IMR-90 (cell line): Measurements from ENCODE around the gene MEIS1. TPM values are rescaled to one million over a fixed set of nuclear protein-coding genes. Genes with fewer than 3 reads are reported as not detected.
A peak's percentile ranks its signal among the peaks of the same experiment; 100 is the strongest.

ENCODE experiments used
- ATAC-seq: fragments of 200-7000 bp; cut with Tn5 transposase; 2 replicates; pipeline ENCODE4 v1.9.1; 2020; ENCODE audit warnings: low read depth, mild to moderate bottlenecking, moderate library complexity
- BruUV-seq: library from RNA; stranded (reverse); fragments of 400-500 nt; replicated peaks from 2 replicates; lab custom pipeline; 2021; lab: Mats Ljungman, UMichigan
- CTCF ChIA-PET: fragments of 300-600 bp; formaldehyde crosslinking; extraction: SDS; loops from one replicate; lab custom pipeline; 2021; ENCODE audit warnings: antibody characterized with exemption; lab: Yijun Ruan, JAX
- POLR2A ChIA-PET: fragments of 300-600 bp; sonication (Branson Sonifier 250); formaldehyde crosslinking; loops from one replicate; lab custom pipeline; 2022; ENCODE audit warnings: antibody characterized with exemption; ENCODE audit not compliant: unreplicated experiment; lab: Charles Lee
- DNase-seq: peaks from one replicate; pipeline ENCODE4 v3.0.0; 2013
- H2AFZ ChIP-seq: replicated peaks from 2 replicates; pipeline ENCODE3; 2013; ENCODE audit warnings: low read length, mild to moderate bottlenecking; ENCODE audit not compliant: poor library complexity
- H2AK5ac ChIP-seq: 2 replicates; pipeline ENCODE4 v1.6.1; 2013; ENCODE audit warnings: low read depth, low read length, inconsistent platforms
- H2AK9ac ChIP-seq: replicated peaks from 2 replicates; pipeline ENCODE3; 2013; ENCODE audit warnings: mild to moderate bottlenecking, low read depth, low read length, moderate library complexity; ENCODE audit not compliant: poor library complexity
- H2BK120ac ChIP-seq: 2 replicates; pipeline ENCODE4 v1.6.1; 2013; ENCODE audit warnings: low read depth, low read length, inconsistent platforms
- H2BK15ac ChIP-seq: 3 replicates; pipeline ENCODE4 v1.6.1; 2013; ENCODE audit warnings: low read depth, low read length, inconsistent platforms
- H2BK20ac ChIP-seq: 2 replicates; pipeline ENCODE4 v1.6.1; 2013; ENCODE audit warnings: low read depth, mild to moderate bottlenecking, inconsistent platforms, low read length, moderate library complexity
- H2BK5ac ChIP-seq: 2 replicates; pipeline ENCODE4 v1.6.1; 2013; ENCODE audit warnings: mild to moderate bottlenecking, low read depth, low read length, inconsistent platforms; ENCODE audit not compliant: poor library complexity, severe bottlenecking
- H3K14ac ChIP-seq: replicated peaks from 2 replicates; pipeline ENCODE4 v1.6.1; 2013; ENCODE audit warnings: low read depth, low read length, inconsistent platforms
- H3K18ac ChIP-seq: 2 replicates; pipeline ENCODE4 v1.6.1; 2013; ENCODE audit warnings: low read depth, low read length, control low read depth
- H3K23ac ChIP-seq: 2 replicates; pipeline ENCODE4 v1.6.1; 2013; ENCODE audit warnings: low read depth, low read length, inconsistent platforms
- H3K27ac ChIP-seq: 2 replicates; pipeline ENCODE4 v1.5.1; 2013; ENCODE audit warnings: mild to moderate bottlenecking, control low read depth, low read length; ENCODE audit not compliant: insufficient read depth
- H3K27me3 ChIP-seq: 2 replicates; pipeline ENCODE4 v1.6.1; 2013; ENCODE audit warnings: low read length; ENCODE audit not compliant: control insufficient read depth, insufficient read depth
- H3K36me3 ChIP-seq: 2 replicates; pipeline ENCODE4 v1.6.1; 2013; ENCODE audit warnings: low read length, mixed read lengths; ENCODE audit not compliant: control insufficient read depth, insufficient read depth
- H3K4ac ChIP-seq: 2 replicates; pipeline ENCODE4 v1.6.1; 2013; ENCODE audit warnings: low read depth, low read length, inconsistent platforms
- H3K4me1 ChIP-seq: 2 replicates; pipeline ENCODE4 v1.6.1; 2013; ENCODE audit warnings: low read length, mixed read lengths; ENCODE audit not compliant: control insufficient read depth, insufficient read depth
- H3K4me2 ChIP-seq: 2 replicates; pipeline ENCODE4 v1.6.1; 2013; ENCODE audit warnings: low read depth, mild to moderate bottlenecking, control low read depth, low read length, moderate library complexity
- H3K4me3 ChIP-seq: 2 replicates; pipeline ENCODE4 v1.5.1; 2013; ENCODE audit warnings: low read depth, mild to moderate bottlenecking, control low read depth, low read length, moderate library complexity; ENCODE audit not compliant: insufficient read depth
- H3K56ac ChIP-seq: 2 replicates; pipeline ENCODE4 v1.6.1; 2013; ENCODE audit warnings: low read length, inconsistent platforms; ENCODE audit not compliant: insufficient read depth; ENCODE audit errors: extremely low read depth
- H3K79me1 ChIP-seq, 2 experiments: 2 replicates each; pipeline ENCODE4 v1.6.1; 2013; ENCODE audit warnings: low read length in 2 of 2, inconsistent platforms in 1 of 2, low read depth in 1 of 2
- H3K9ac ChIP-seq: 2 replicates; pipeline ENCODE4 v1.6.1; 2013; ENCODE audit warnings: low read depth, low read length, control low read depth
- H3K9me1 ChIP-seq: 2 replicates; pipeline ENCODE4 v1.6.1; 2013; ENCODE audit warnings: low read length, inconsistent platforms; ENCODE audit not compliant: insufficient read depth
- H3K9me3 ChIP-seq: 2 replicates; pipeline ENCODE4 v1.6.1; 2013; ENCODE audit warnings: low read length; ENCODE audit not compliant: control insufficient read depth, insufficient read depth
- H4K20me1 ChIP-seq: 2 replicates; pipeline ENCODE4 v1.6.1; 2013; ENCODE audit warnings: low read length, inconsistent platforms; ENCODE audit not compliant: insufficient read depth
- H4K5ac ChIP-seq: 2 replicates; pipeline ENCODE4 v1.6.1; 2013; ENCODE audit warnings: mild to moderate bottlenecking, low read depth, low read length, control low read depth
- H4K8ac ChIP-seq, 2 experiments: 2 replicates each; pipeline ENCODE4 v1.6.1; 2013; ENCODE audit warnings: low read depth in 2 of 2, low read length in 2 of 2, control low read depth in 1 of 2, inconsistent platforms in 1 of 2
- H4K91ac ChIP-seq: 2 replicates; pipeline ENCODE4 v1.6.1; 2013; ENCODE audit warnings: low read depth, low read length, inconsistent platforms; ENCODE audit not compliant: insufficient read depth
- CTCF ChIP-seq: conservative IDR thresholded peaks from 2 replicates; pipeline ENCODE4 v1.5.1; 2012; ENCODE audit warnings: mild to moderate bottlenecking, low read depth, low read length, improper control_type of control experiment
- ELK1 ChIP-seq: fragments of 150-350 bp; IDR thresholded peaks from 2 replicates; pipeline ENCODE4 v1.6.1; 2016; ENCODE audit warnings: low read depth, mild to moderate bottlenecking, low read length, moderate library complexity, borderline replicate concordance
- FOS ChIP-seq: fragments of 150-350 bp; IDR thresholded peaks from 2 replicates; pipeline ENCODE4 v1.6.1; 2016; ENCODE audit warnings: low read depth, low read length
- MAFK ChIP-seq: IDR thresholded peaks from 2 replicates; pipeline ENCODE4 v1.6.1; 2012; ENCODE audit warnings: low read depth, low read length, improper control_type of control experiment
- MXI1 ChIP-seq: IDR thresholded peaks from 2 replicates; pipeline ENCODE4 v1.6.1; 2012; ENCODE audit warnings: low read depth, mild to moderate bottlenecking, low read length, moderate library complexity, borderline replicate concordance
- NFE2L2 ChIP-seq: fragments of 150-350 bp; IDR thresholded peaks from 2 replicates; pipeline ENCODE4 v1.6.1; 2016; ENCODE audit warnings: low read depth, mild to moderate bottlenecking, low read length
- RCOR1 ChIP-seq: IDR thresholded peaks from 2 replicates; pipeline ENCODE4 v1.6.1; 2012; ENCODE audit warnings: mild to moderate bottlenecking, low read length, improper control_type of control experiment; ENCODE audit not compliant: insufficient replicate concordance
- SMC3 ChIP-seq: fragments of 150-350 bp; IDR thresholded peaks from 2 replicates; pipeline ENCODE4 v1.6.1; 2016; ENCODE audit warnings: low read depth, mild to moderate bottlenecking, antibody characterized with exemption, low read length, moderate library complexity
- WGBS, 2 experiments: methylation state at CpG; one replicate each; pipeline versions ENCODE4 v1.1.5 to v1.1.7; 2013; ENCODE audit warnings: missing lambda C conversion rate in 2 of 2; ENCODE audit not compliant: insufficient read length in 1 of 2; ENCODE audit errors: extremely low coverage in 2 of 2; 5-methylcytosine and 5-hydroxymethylcytosine counted together
- dilution Hi-C: fragments of 300-500 bp; cut with HindIII; formaldehyde crosslinking; loops from one replicate; pipeline ENCODE4 v1.14.3; 2018; ENCODE audit warnings: low sequenced_read_pairs; ENCODE audit not compliant: unreplicated experiment
- in situ Hi-C: fragments of 300-500 bp; cut with MboI; formaldehyde crosslinking; loops from 3 replicates; pipeline ENCODE4 v1.14.3; 2019; ENCODE audit warnings: low sequenced_read_pairs, inconsistent platforms, mixed read lengths
- intact Hi-C: fragments of 100-400 bp; cut with micrococcal nuclease; formaldehyde crosslinking; loops from 2 replicates; pipeline ENCODE4 v1.10.0; 2022
- polyA plus RNA-seq, 3 experiments: library from polyadenylated mRNA; depleted of rRNA; stranded (reverse); fragments of >200 nt; gene quantifications; 2 replicates each; pipeline ENCODE4 v1.2.3, GENCODE V29; 2012; ENCODE audit warnings: low replicate concordance in 1 of 3
- total RNA-seq: library from RNA; depleted of rRNA; stranded (reverse); fragments of >200 nt; gene quantifications from 2 replicates; pipeline ENCODE4 v1.2.3, GENCODE V29; 2012

Gene MEIS1
- total and polyA plus RNA-seq, 2 of the 4 experiments (the other 2 are of a cell fraction): 54.4 to 157 TPM

GRCh38 chr2:66464930-66465637, 30.2 kb downstream of the MEIS1 start:
- no CpG with 5 or more reads among the region's 4 CpGs for WGBS, 2 experiments
- Histone ChIP-seq H3K56ac (no peak overlapping the region), H3K27me3 (no peaks in the 10 kb centered on the region), H3K9me3 (no peaks in the 10 kb centered on the region), H3K14ac (no peak overlapping the region), H4K91ac (no peak overlapping the region), H3K4ac (no peak overlapping the region), H2AK5ac (no peak overlapping the region), H3K9ac (no peak overlapping the region), H4K5ac (no peak overlapping the region), H2BK120ac (no peak overlapping the region), H3K79me1 (peaks cover 3 to 76% of the 10 kb centered on the region in 2 experiments), H2AFZ (no peak overlapping the region), H2BK5ac (peak overlapping the region; percentile 20), H3K18ac (no peak overlapping the region), H2AK9ac (no peak overlapping the region), H3K4me2 (no peak overlapping the region), H3K4me1 (peaks cover 26% of the 10 kb centered on the region), H3K4me3 (no peak overlapping the region), H3K27ac (no peak overlapping the region), H2BK15ac (no peak overlapping the region), H3K9me1 (peaks cover 19% of the 10 kb centered on the region), H4K20me1 (peaks cover 88% of the 10 kb centered on the region), H2BK20ac (no peak overlapping the region), H3K36me3 (peaks cover 49% of the 10 kb centered on the region), H3K23ac (no peak overlapping the region; the same call in 1 of the 2 replicates), H4K8ac (no peak overlapping the region)
- no peak for TF ChIP-seq MXI1
- TF ChIP-seq SMC3: no peak
- TF ChIP-seq FOS: no peak
- no peak for TF ChIP-seq ELK1
- no peak for TF ChIP-seq RCOR1
- peak; percentile 17 for TF ChIP-seq MAFK
- no peak for TF ChIP-seq CTCF
- no peak for TF ChIP-seq NFE2L2
- dilution Hi-C loops (no loop called here), in situ Hi-C loops (no loop called here), intact Hi-C loops (no loop called here)
- ChIA-PET POLR2A (no interaction called here), CTCF (interaction anchor here (0.6 kb wide), 1 partner anchor 115 kb away, joined by 4 read pairs; no protein-coding TSS in a partner anchor)
- BruUV-seq: no TSS peak
- no peak for ATAC-seq
- DNase-seq: no peak
